ENCODE measurements around the gene PRMT1. TPM values are rescaled to one million over a fixed set of nuclear protein-coding genes. Genes with fewer than 3 reads are reported as not detected.

The PRMT1 gene
- total RNA-seq, 3 donors from 2014 or later (not counting 1 experiment from before 2014, with no cell fraction given): 77.0 to 92.5 (median 78.2) TPM

GRCh38 chr19:49712397-49712859 is 35.4 kb downstream of the PRMT1 start:
- H3K36me3 ChIP-seq (ENCODE audit: control insufficient read depth, insufficient read depth, low read length): no peaks in the 10 kb centered on the region
- 86% methylated on average over 20 of the region's 20 CpGs for WGBS (ENCODE audit: insufficient coverage)
- H3K27me3 ChIP-seq (ENCODE audit: control insufficient read depth, insufficient read depth, low read length): no peaks in the 10 kb centered on the region
- intact Hi-C loops (cut with micrococcal nuclease): no loop called here
- DNase-seq: no peak
- peaks cover 7% of the 10 kb centered on the region for H3K4me1 ChIP-seq (ENCODE audit: control insufficient read depth, insufficient read depth, low read length)
- Mint-ChIP-seq H3K4me1 (peaks cover 4 to 8% of the 10 kb centered on the region in 2 donors), H3K4me3 (no peak overlapping the region), H3K36me3 (no peaks in the 10 kb centered on the region), H3K27me3 (ENCODE audit: low read depth in 2 of 2) (peaks cover 4 to 7% of the 10 kb centered on the region in 2 donors), H3K9me3 (no peaks in the 10 kb centered on the region), H3K27ac (no peak overlapping the region)
- no peak overlapping the region for H3K4me3 ChIP-seq (ENCODE audit: low read length)
- no peak for TF ChIP-seq CTCF (IDR thresholded peaks at IDR 0.05)
- H3K9me3 ChIP-seq (ENCODE audit: control insufficient read depth, insufficient read depth, low read length): no peaks in the 10 kb centered on the region
- ATAC-seq: no peak
- no peak overlapping the region for H3K27ac ChIP-seq (ENCODE audit: low read length)

DNA sequence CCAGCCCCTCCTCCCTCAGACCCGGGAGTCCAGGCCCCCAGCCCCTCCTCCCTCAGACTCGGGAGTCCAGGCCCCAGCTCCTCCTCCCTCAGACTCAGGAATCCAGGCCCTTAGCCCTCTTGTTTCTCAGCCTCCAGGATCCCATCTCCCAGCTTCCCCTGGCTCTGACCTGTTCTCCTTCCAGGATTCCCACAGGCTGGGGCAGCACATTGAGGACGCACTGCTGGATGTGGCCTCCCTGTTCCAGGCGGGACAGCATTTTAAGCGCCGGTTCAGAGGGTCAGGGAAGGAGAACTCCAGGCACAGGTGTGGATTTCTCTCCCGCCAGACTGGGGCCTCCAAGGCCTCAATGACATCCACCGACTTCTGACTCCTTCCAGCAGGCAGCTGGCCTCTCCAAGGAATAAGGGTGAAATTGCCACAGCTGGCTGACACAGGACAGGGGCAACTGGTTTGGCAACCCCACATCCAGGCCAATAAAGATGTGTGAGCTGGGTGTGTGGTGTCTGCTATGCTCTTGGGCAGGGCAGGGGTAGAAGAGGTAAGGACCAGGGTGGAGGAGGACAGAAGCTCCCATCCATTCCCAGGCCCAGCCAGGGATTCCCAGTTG is 36.3 kb downstream of the PRMT1 start:
- no peaks in the 10 kb centered on the region for H3K36me3 Mint-ChIP-seq
- Histone ChIP-seq H3K27me3 (ENCODE audit: control insufficient read depth, insufficient read depth, low read length) (no peaks in the 10 kb centered on the region), H3K27ac (ENCODE audit: low read length) (no peak overlapping the region), H3K9me3 (ENCODE audit: control insufficient read depth, insufficient read depth, low read length) (no peaks in the 10 kb centered on the region), H3K36me3 (ENCODE audit: control insufficient read depth, insufficient read depth, low read length) (no peaks in the 10 kb centered on the region), H3K4me3 (ENCODE audit: low read length) (no peak overlapping the region), H3K4me1 (ENCODE audit: control insufficient read depth, insufficient read depth, low read length) (peaks cover 16% of the 10 kb centered on the region)
- no peaks in the 10 kb centered on the region for H3K9me3 Mint-ChIP-seq
- H3K27me3 Mint-ChIP-seq (ENCODE audit: low read depth in 2 of 2): peaks cover 4 to 7% of the 10 kb centered on the region in 2 donors
- H3K4me3 Mint-ChIP-seq: no peak overlapping the region
- no peak for TF ChIP-seq CTCF (IDR thresholded peaks at IDR 0.05)
- WGBS (ENCODE audit: insufficient coverage): 97% methylated on average over 8 of the region's 8 CpGs
- intact Hi-C loops (cut with micrococcal nuclease): no loop called here
- no peak overlapping the region for H3K27ac Mint-ChIP-seq
- no peak for ATAC-seq
- peaks cover 8 to 13% of the 10 kb centered on the region in 2 donors for H3K4me1 Mint-ChIP-seq
- no peak for DNase-seq

GRCh38 chr19:49716154-49716553 is 39.1 kb downstream of the PRMT1 start:
- no peak overlapping the region for H3K4me3 ChIP-seq (ENCODE audit: low read length)
- H3K9me3 ChIP-seq (ENCODE audit: control insufficient read depth, insufficient read depth, low read length): no peaks in the 10 kb centered on the region
- no peaks in the 10 kb centered on the region for H3K36me3 ChIP-seq (ENCODE audit: control insufficient read depth, insufficient read depth, low read length)
- no peaks in the 10 kb centered on the region for H3K36me3 Mint-ChIP-seq
- H3K27me3 Mint-ChIP-seq (ENCODE audit: low read depth in 2 of 2): peaks cover 0 to 4% of the 10 kb centered on the region in 2 donors
- intact Hi-C loops (cut with micrococcal nuclease): loop anchor here (2.0 kb wide), 1 partner anchor 51 kb away; the partner anchor contains the start of gene AP2A1
- TF ChIP-seq CTCF (IDR thresholded peaks at IDR 0.05): no peak
- 61% methylated on average over 2 of the region's 3 CpGs for WGBS (ENCODE audit: insufficient coverage)
- DNase-seq (no peak), ATAC-seq (no peak)
- H3K27ac Mint-ChIP-seq: no peak overlapping the region
- peaks cover 16% of the 10 kb centered on the region for H3K4me1 ChIP-seq (ENCODE audit: control insufficient read depth, insufficient read depth, low read length)
- peaks cover 8 to 13% of the 10 kb centered on the region in 2 donors for H3K4me1 Mint-ChIP-seq
- no peak overlapping the region for H3K4me3 Mint-ChIP-seq
- H3K27ac ChIP-seq (ENCODE audit: low read length): no peak overlapping the region
- no peaks in the 10 kb centered on the region for H3K9me3 Mint-ChIP-seq
- no peaks in the 10 kb centered on the region for H3K27me3 ChIP-seq (ENCODE audit: control insufficient read depth, insufficient read depth, low read length)

- Mint-ChIP-seq H3K4me3 (peak overlapping the region; percentile 92), H3K9me3 (no peaks in the 10 kb centered on the region), H3K27me3 (ENCODE audit: low read depth in 2 of 2) (no peaks in the 10 kb centered on the region), H3K36me3 (no peaks in the 10 kb centered on the region), H3K4me1 (peaks cover 8% of the 10 kb centered on the region in 2 donors), H3K27ac (peak overlapping the region; percentile 79 to 89)
- no peak for ATAC-seq
- Histone ChIP-seq H3K36me3 (ENCODE audit: control insufficient read depth, insufficient read depth, low read length) (no peaks in the 10 kb centered on the region), H3K4me1 (ENCODE audit: control insufficient read depth, insufficient read depth, low read length) (peaks cover 16% of the 10 kb centered on the region), H3K9me3 (ENCODE audit: control insufficient read depth, insufficient read depth, low read length) (no peaks in the 10 kb centered on the region), H3K27me3 (ENCODE audit: control insufficient read depth, insufficient read depth, low read length) (no peaks in the 10 kb centered on the region), H3K27ac (ENCODE audit: low read length) (no peak overlapping the region), H3K4me3 (ENCODE audit: low read length) (no peak overlapping the region)
- no peak for DNase-seq
- TF ChIP-seq CTCF (IDR thresholded peaks at IDR 0.05): no peak
- 96% methylated on average over 8 of the region's 8 CpGs for WGBS (ENCODE audit: insufficient coverage)
- intact Hi-C loops (cut with micrococcal nuclease): no loop called here
Observed at GRCh38 chr19:49718511-49718910, 41.4 kb downstream of the PRMT1 start.
